IPS-15b (cell line): ENCODE data around the gene LPCAT3.

Experiments
- H3K27me3 ChIP-seq: one replicate; pipeline ENCODE4 v1.6.1; 2013; ENCODE audit warnings: low read length; ENCODE audit not compliant: control insufficient read depth, insufficient read depth
- H3K36me3 ChIP-seq: one replicate; pipeline ENCODE4 v1.6.1; 2013; ENCODE audit warnings: low read length; ENCODE audit not compliant: control insufficient read depth, insufficient read depth
- H3K4me1 ChIP-seq: one replicate; pipeline ENCODE4 v1.6.1; 2013; ENCODE audit warnings: mild to moderate bottlenecking, low read length; ENCODE audit not compliant: control insufficient read depth, insufficient read depth
- H3K4me3 ChIP-seq: one replicate; pipeline ENCODE4 v1.5.1; 2013; ENCODE audit warnings: low read depth, low read length
- H3K9ac ChIP-seq: one replicate; pipeline ENCODE4 v1.6.1; 2013; ENCODE audit warnings: low read depth, mild to moderate bottlenecking, low read length
- H3K9me3 ChIP-seq: one replicate; pipeline ENCODE4 v1.6.1; 2013; ENCODE audit warnings: mild to moderate bottlenecking, low read length; ENCODE audit not compliant: control insufficient read depth, insufficient read depth

The LPCAT3 gene

DNA sequence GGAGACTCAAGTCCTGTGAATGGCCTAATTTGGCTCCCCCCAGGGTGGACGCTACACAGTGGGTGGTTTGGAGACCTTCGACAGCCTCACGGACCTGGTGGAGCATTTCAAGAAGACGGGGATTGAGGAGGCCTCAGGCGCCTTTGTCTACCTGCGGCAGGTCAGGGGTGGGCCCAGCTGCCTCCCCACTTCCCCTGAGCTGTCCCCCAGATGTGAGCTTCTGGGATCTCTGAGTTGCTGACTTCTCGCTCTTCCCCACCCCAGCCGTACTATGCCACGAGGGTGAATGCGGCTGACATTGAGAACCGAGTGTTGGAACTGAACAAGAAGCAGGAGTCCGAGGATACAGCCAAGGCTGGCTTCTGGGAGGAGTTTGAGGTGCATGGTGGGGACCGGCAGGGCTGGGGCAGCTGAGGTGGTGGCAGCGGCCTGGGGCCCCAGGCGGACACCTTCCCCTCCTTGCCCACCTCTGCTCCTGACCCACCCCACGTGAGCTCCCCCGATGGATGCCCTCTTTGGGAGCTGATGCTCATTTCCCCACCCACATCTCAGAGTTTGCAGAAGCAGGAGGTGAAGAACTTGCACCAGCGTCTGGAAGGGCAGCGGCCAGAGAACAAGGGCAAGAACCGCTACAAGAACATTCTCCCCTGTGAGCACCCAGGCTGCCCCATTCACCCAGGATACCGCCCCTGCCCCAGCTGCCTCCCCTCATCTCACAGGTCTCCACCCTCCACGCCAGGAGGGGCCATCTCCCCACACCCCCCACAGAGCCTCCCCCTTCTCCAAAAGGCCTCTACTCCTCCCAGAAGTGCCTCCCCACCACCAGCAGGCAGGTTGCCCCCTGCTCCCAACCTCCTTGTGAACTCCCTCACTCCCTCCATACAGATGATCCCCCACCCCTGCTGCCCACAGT is 62.9 kb downstream of the LPCAT3 start:
- Histone ChIP-seq H3K9me3 (no peaks in the 10 kb centered on the region), H3K4me1 (no peaks in the 10 kb centered on the region), H3K4me3 (no peak overlapping the region), H3K9ac (no peak overlapping the region), H3K36me3 (peaks cover 18% of the 10 kb centered on the region), H3K27me3 (no peaks in the 10 kb centered on the region)

DNA sequence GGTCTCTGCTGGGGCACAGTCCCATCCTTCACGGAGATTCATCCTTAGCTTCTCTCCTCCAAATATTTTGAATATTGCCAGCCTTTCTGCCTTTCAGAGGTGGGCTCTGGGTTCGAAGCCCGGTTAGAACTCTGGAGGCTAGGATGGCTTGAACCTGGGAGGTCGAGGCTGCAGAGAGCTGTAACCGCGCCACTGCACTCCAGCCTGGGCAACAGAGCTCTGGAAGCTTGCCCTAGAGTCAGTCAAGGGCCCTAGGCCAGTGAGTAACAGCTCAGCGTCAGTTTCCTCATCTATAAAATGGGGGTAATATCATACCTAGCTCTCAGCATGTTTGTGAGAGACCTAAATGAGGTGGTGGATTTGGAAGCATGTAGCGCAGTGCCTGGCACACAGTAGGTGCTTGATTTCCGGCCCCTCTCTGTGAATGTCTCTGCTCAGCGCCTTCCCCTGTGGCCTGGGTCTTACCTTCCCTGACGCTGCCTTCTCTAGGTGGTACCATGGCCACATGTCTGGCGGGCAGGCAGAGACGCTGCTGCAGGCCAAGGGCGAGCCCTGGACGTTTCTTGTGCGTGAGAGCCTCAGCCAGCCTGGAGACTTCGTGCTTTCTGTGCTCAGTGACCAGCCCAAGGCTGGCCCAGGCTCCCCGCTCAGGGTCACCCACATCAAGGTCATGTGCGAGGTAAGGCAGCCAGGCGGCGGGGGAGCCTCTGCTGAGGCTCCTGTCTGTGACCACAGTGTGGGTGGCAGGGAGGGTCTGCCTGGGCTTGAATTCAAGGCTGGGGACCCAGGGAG is 63.8 kb downstream of the LPCAT3 start:
- H3K27me3 ChIP-seq = no peaks in the 10 kb centered on the region
- H3K4me1 ChIP-seq = no peaks in the 10 kb centered on the region
- H3K4me3 ChIP-seq = no peak overlapping the region
- no peak overlapping the region for H3K9ac ChIP-seq
- H3K9me3 ChIP-seq = no peaks in the 10 kb centered on the region
- H3K36me3 ChIP-seq = peaks cover 18% of the 10 kb centered on the region

- H3K9ac ChIP-seq = peak overlapping the region; percentile 54
- no peaks in the 10 kb centered on the region for H3K9me3 ChIP-seq
- H3K27me3 ChIP-seq = no peaks in the 10 kb centered on the region
- no peak overlapping the region for H3K4me3 ChIP-seq
- H3K36me3 ChIP-seq = peaks cover 18% of the 10 kb centered on the region
- no peaks in the 10 kb centered on the region for H3K4me1 ChIP-seq
Measured at GRCh38 chr12:6953442-6954315, 64.6 kb downstream of the LPCAT3 start.

- Histone ChIP-seq H3K4me3 (no peak overlapping the region), H3K4me1 (no peaks in the 10 kb centered on the region), H3K9me3 (no peaks in the 10 kb centered on the region), H3K9ac (peak overlapping the region; percentile 54), H3K36me3 (peaks cover 18% of the 10 kb centered on the region), H3K27me3 (no peaks in the 10 kb centered on the region)
Measured at GRCh38 chr12:6952863-6953441, 65.3 kb downstream of the LPCAT3 start.

- Histone ChIP-seq H3K36me3 (peaks cover 16% of the 10 kb centered on the region), H3K9ac (no peak overlapping the region), H3K27me3 (no peaks in the 10 kb centered on the region), H3K4me3 (no peak overlapping the region), H3K9me3 (no peaks in the 10 kb centered on the region), H3K4me1 (no peaks in the 10 kb centered on the region)
Measured at GRCh38 chr12:6952121-6952862, 66.0 kb downstream of the LPCAT3 start.

- H3K4me3 ChIP-seq = no peak overlapping the region
- H3K36me3 ChIP-seq = peaks cover 16% of the 10 kb centered on the region
- no peaks in the 10 kb centered on the region for H3K27me3 ChIP-seq
- no peaks in the 10 kb centered on the region for H3K9me3 ChIP-seq
- no peaks in the 10 kb centered on the region for H3K4me1 ChIP-seq
- no peak overlapping the region for H3K9ac ChIP-seq
Measured at GRCh38 chr12:6951551-6952120, 66.6 kb downstream of the LPCAT3 start.

DNA sequence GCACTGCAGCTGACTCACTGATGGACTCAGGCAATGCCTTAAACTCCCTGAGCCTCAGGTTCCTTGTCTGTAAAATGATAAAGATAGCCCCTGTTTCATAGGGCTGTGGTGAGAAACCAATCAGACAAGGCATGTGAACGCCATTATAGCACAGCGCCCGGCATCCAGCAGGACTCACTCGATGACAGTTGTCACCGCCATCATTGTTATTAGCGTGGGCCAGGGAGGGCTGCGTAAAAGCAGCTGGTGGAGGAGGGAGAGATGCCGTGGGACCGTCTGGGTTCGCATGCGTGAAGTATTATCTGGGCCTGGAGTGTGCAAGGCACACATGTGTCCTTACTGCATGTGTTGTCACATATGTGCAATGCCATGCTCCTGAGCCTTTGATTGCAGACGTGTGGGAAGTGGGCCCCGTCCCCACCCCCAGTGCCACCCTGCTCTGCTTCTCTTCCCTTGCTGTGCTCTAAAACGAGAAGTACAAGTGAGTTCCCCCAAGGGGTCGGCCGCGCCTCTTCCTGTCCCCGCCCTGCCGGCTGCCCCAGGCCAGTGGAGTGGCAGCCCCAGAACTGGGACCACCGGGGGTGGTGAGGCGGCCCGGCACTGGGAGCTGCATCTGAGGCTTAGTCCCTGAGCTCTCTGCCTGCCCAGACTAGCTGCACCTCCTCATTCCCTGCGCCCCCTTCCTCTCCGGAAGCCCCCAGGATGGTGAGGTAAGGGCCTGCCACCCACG is 67.3 kb downstream of the LPCAT3 start, which contains the start of gene PTPN6:
TSS of gene PTPN6 (plus strand) at position 546 of the 730 bp plus-strand sequence. CDS start at position 703, 157 bp downstream.
- Histone ChIP-seq H3K4me3 (no peak within 1 kb of the TSS), H3K36me3 (peaks cover 13% of the 10 kb centered on the region), H3K27me3 (no peaks in the 10 kb centered on the region), H3K9me3 (no peaks in the 10 kb centered on the region), H3K4me1 (no peaks in the 10 kb centered on the region), H3K9ac (peak within 1 kb of the TSS; percentile 12)

DNA sequence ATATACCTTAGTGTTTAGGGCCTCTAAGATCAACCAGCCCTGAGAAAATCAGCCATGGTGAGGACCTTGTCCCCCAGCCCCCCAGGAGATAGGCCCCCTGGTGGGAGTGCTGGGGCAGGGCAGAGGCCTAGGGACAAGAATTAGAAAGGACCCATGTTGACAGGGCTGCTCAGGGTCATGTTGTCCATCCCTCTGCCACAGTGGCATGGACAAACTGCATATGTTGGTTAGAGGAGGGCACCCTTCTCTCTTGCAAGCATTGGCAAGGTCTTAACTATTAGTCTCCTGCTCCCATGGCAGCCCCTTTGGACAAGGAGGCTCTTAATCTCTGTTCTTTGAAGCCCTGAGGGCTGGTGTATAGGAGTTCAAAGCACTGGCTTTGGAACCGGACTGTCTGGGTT is 67.9 kb downstream of the LPCAT3 start:
- H3K4me3 ChIP-seq = no peak overlapping the region
- H3K4me1 ChIP-seq = peaks cover 4% of the 10 kb centered on the region
- peaks cover 9% of the 10 kb centered on the region for H3K36me3 ChIP-seq
- H3K27me3 ChIP-seq = no peaks in the 10 kb centered on the region
- no peaks in the 10 kb centered on the region for H3K9me3 ChIP-seq
- H3K9ac ChIP-seq = no peak overlapping the region

- H3K4me1 ChIP-seq = peaks cover 11% of the 10 kb centered on the region
- H3K36me3 ChIP-seq = peaks cover 3% of the 10 kb centered on the region
- H3K9me3 ChIP-seq = no peaks in the 10 kb centered on the region
- no peaks in the 10 kb centered on the region for H3K27me3 ChIP-seq
- no peak overlapping the region for H3K9ac ChIP-seq
- no peak overlapping the region for H3K4me3 ChIP-seq
Measured at GRCh38 chr12:6948873-6949594, 69.2 kb downstream of the LPCAT3 start.
